ENCODE results near the gene DERA.
"Not testable (repeated sequence)": the region's sequence is repeated elsewhere in the genome, so short reads cannot be mapped to it uniquely, and the experiment has no call there.

Gene DERA

DNA sequence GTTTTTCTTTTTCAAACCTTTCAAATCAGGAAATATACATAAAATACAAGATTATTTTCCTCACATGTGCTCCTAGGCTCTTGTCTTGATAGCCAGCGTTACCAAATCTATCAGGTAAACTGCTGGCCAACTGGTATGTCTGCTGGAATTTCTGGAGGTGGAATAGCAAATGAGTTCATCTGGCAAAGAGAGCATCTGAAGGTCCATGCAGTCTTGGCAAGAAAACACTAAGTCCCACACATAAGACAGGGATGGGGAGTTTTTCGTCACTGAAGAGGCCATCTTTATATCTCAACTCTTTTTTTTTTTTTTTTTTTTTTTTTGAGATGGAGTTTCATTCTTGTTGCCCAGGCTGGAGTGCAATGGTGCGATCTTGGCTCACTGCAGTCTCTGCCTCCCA, 60.1 kb downstream of the DERA start:
- DNase-seq = no peak

DNA sequence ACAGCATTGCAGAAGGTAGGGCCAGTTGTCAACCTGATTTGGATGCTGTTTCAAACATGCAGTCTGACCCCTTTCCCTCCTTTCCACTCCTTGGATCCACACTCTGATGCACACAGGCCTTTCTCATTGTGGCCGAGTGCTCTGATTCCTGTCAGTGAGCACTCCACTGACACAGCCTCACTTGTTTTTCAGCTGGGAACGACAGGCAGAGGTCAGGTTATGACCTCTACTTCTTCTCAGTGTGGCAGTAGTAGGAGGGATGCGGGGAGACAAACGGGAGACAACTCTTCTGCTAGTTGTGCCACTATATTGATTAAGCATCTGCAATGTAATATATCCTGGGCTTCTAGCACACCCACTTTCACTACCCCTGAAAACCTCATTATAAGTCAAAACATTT, 61.8 kb downstream of the DERA start:
- no peak for DNase-seq

- DNase-seq = no peak
Observed at GRCh38 chr12:15977999-15978951, 67.1 kb downstream of the DERA start.

- no peak for DNase-seq
Observed at GRCh38 chr12:15979096-15980092, 68.3 kb downstream of the DERA start.

GRCh38 chr12:15982071-15982470, 70.9 kb downstream of the DERA start:
- DNase-seq = no peak

- no peak for DNase-seq
Observed at GRCh38 chr12:15982471-15982870, 71.3 kb downstream of the DERA start.

- no peak for DNase-seq
Observed at GRCh38 chr12:15982921-15983320, 71.8 kb downstream of the DERA start.

DNA sequence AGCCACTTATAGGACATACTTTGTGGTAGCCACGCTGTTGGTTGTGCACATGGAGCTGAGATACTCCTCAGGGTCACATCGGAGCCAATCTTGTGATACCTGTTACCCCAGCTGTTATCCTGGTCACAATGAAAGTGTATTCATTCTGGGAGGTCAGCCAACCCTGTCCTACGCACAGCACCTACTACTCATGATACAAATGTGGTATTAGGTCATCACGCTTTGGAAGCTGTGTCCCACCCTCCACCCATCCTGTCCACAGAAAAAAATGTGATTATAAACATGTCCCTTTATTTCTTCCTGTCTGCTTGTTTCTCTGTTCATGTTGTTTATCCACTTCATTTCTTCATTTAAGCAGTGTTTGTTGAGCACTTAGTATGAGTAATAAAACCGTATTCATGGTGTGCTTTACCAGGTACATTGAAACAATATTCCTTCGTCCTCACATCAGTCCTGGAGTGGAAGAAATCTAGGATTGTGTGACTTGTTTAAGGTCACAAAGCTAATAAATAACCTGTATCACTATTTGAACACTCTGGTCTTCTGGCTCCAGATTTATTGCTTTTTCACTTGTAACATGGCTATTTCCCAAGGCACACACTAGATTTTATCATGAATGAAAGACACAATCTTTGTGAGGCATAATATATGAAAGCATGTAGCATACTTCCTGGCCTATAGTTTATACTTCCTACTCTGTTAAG, 73.1 kb downstream of the DERA start:
- no peak for DNase-seq

DNA sequence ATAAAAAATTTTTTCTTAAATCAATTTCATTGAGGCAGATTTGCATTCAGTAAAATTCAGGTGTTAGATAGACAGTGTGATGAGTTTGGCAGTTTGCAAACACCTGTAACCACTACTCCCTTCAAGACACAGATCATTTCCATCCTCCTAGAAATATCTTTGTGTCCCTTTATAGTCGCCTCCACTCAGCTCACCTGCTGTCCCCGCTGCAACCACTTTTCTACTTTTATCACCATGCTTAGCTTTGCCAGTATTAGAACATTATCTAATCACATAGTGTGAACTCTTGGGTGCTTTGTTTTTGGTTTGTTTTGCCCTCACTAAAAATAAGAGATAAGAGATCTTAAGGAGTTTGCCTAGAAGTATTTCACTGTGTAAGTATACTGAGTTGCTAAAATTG, 73.8 kb downstream of the DERA start:
- DNase-seq = no peak

DNA sequence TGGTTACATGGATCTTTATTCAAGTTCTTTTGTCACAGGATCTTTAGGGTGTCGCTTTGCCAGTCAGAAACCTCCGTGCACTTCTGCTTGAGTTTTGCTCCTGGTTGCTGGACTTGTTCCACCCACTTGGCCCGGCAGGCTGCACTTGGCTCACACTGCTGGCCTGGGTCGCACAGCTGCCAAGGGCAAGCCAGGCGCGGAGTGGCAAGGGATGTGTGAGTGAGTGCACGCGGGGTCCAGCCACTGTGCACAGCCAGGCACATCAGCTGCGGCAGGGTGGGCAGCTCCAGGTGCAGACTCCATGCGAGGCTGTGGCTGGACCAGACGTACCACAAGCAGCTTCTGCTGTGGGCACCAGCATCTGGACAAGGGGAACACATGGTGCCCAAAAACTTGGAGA, 76.6 kb downstream of the DERA start:
- no peak for DNase-seq

GRCh38 chr12:15988983-15989755, 78.0 kb downstream of the DERA start:
- no peak for DNase-seq

- no peak for DNase-seq
Observed at GRCh38 chr12:15995801-15996200, 84.7 kb downstream of the DERA start.

DNA sequence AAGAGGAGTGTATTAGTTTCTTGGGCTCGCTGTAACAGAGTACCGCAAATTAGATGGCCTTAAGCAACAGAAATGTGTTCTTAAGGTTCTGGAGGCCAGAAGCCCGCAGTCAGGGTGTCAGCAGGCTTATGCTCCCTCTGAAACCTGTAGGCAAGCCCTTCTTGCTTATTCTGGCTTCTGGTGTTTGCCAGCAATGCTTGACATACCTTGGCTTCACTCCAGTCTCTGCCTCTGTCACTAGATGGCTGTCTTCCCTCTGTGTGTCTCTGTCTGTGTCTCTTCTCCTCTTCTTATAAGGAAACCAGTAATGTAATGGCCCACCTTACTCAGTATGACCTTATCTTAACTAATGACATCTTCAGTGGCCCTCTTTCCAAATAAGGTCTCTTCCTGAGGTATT, 85.1 kb downstream of the DERA start:
- peak; percentile 41 for DNase-seq

DNA sequence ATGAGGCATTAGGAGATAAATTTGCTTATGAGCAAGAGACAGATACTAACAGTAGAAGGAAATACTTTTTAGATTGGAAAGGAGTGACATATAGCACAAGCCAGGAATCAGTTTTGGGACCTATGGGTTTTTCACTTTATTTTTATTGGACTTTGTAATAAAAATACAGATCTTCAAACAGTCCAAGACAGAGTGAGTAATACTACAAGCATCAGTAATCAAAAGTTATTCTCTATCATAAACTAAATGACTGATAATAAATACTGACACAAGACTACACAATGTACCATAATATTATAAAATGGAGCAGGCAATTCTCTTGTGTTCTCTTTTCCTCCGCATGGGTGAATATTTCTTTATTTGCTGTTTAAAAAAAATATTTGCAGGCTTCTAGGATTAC, 85.8 kb downstream of the DERA start:
- DNase-seq = no peak

DNA sequence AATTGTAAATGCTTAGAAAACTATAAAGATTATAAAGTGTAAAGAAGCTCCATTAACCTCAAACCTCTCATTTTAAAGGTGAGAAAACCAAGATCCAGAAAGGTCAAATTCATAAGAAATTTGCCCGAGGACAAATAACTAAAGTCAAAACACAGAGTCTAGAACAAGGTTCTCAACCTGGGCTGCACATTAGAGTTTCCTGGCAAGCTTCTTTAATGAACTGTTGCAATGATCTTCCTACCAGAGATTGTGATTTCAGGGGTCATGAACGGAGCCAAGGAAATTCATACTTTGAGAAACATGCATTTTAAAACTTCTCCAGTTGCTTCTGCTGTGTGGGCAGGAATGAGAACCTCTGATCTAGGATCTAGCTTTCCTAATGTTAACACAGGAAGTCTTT, 86.8 kb downstream of the DERA start:
- DNase-seq = no peak

GRCh38 chr12:16002880-16003279, 91.7 kb downstream of the DERA start:
- DNase-seq = no peak

DNA sequence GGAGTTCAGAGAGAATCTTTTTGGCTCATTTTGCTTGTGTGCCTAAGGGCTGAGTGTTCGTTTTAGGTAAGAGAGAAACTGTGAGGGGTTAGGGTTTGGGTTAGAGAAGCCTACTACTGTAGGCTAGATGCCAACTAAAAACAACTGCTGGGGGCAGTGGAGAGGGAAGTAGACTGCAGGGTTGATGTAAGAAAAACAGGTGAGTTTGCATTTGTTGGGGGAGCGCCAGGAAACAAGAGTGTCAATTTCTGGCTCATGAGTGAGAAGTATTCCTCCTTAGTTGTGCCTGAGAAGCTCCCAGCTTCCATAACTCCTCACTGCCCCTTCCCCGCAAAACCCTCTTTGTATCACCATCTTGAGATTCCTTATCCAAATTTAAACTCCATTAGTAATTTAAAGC, 92.3 kb downstream of the DERA start:
- DNase-seq = no peak

- no peak for DNase-seq
Observed at GRCh38 chr12:16006752-16007151, 95.6 kb downstream of the DERA start.

GRCh38 chr12:16008421-16008824, 97.3 kb downstream of the DERA start:
- DNase-seq = no peak

GRCh38 chr12:16012117-16012516, 101.0 kb downstream of the DERA start:
- DNase-seq = peak; percentile 90

GRCh38 chr12:16013722-16014121, 102.6 kb downstream of the DERA start:
- DNase-seq = not testable (repeated sequence)

DNA sequence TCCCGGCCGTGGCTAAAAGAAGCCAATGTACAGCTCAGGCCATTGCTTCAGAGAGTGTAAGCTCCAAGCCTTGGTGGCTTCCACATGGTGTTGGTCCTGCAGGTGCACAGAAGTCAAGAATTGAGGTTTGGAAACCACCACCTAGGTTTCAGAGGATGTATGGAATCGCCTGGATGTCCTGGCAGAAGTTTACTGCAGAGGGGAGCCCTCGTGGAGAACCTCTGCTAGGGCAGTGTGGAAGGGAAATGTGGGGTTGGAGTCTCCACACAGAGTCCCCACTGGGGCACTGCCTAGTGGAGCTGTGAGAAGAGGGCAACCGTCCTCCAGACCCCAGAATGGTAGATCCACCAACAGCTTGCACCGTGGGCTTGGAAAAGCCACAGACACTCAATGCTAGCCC, 103.3 kb downstream of the DERA start:
- DNase-seq = not testable (repeated sequence)
